HFFc6 (cell line): ENCODE data around the gene CPEB4. TPM values are rescaled to one million over a fixed set of nuclear protein-coding genes. Genes with fewer than 3 reads are reported as not detected.

Experiments used
- DNase-seq: peaks from one replicate; pipeline ENCODE4 v3.0.0-alpha.2; 2018
- H3K27ac Mint-ChIP-seq: 2 replicates; pipeline ENCODE4 v1.8.0; 2020; ENCODE audit warnings: mild to moderate bottlenecking, mixed read lengths
- H3K27me3 Mint-ChIP-seq: 2 replicates; pipeline ENCODE4 v1.8.0; 2021; ENCODE audit warnings: mild to moderate bottlenecking, moderate library complexity, mixed read lengths; ENCODE audit not compliant: insufficient read depth
- H3K36me3 Mint-ChIP-seq: 2 replicates; pipeline ENCODE4 v1.8.0; 2021; ENCODE audit warnings: low read depth, mixed read lengths
- H3K4me1 Mint-ChIP-seq: 2 replicates; pipeline ENCODE4 v1.8.0; 2020; ENCODE audit warnings: low read depth, mixed read lengths
- H3K4me3 Mint-ChIP-seq: 2 replicates; pipeline ENCODE4 v1.8.0; 2020; ENCODE audit warnings: mild to moderate bottlenecking, moderate library complexity, mixed read lengths
- H3K9me3 Mint-ChIP-seq: 2 replicates; pipeline ENCODE4 v1.8.0; 2020; ENCODE audit warnings: mild to moderate bottlenecking, mixed read lengths
- total RNA-seq, 6 experiments: library from RNA; stranded (reverse); fragmentation: NEBNext Ultra II Directional; extraction: Animal tissue kit (Norgen Biotek cat#: 25700); gene quantifications; 2 replicates in 1 of 6; 3 replicates in 5 of 6; pipeline ENCODE4 v1.2.3, GENCODE V29; 2021
- TF ChIP-seq, protein P1 (sequence below): fragments of 200-600 bp; sonication (generic); IDR thresholded peaks from 2 replicates; pipeline ENCODE4 v1.5.0; 2021; ENCODE audit warnings: antibody characterized with exemption, mild to moderate bottlenecking

CPEB4 gene
- total RNA-seq, 6 experiments from 2014 or later = 19.5 to 25.9 (median 22.3) TPM

GRCh38 chr5:173972607-173972924 lies 84.4 kb downstream of the CPEB4 start:
- no peaks in the 10 kb centered on the region for H3K9me3 Mint-ChIP-seq
- peak overlapping the region; percentile 86 for H3K4me3 Mint-ChIP-seq
- DNase-seq = no peak
- peaks cover 32% of the 10 kb centered on the region for H3K4me1 Mint-ChIP-seq
- H3K27ac Mint-ChIP-seq = no peak overlapping the region
- H3K27me3 Mint-ChIP-seq = peaks cover 5% of the 10 kb centered on the region; the same call in 1 of the 2 replicates
- no peaks in the 10 kb centered on the region for H3K36me3 Mint-ChIP-seq
- TF ChIP-seq, protein P1, sequence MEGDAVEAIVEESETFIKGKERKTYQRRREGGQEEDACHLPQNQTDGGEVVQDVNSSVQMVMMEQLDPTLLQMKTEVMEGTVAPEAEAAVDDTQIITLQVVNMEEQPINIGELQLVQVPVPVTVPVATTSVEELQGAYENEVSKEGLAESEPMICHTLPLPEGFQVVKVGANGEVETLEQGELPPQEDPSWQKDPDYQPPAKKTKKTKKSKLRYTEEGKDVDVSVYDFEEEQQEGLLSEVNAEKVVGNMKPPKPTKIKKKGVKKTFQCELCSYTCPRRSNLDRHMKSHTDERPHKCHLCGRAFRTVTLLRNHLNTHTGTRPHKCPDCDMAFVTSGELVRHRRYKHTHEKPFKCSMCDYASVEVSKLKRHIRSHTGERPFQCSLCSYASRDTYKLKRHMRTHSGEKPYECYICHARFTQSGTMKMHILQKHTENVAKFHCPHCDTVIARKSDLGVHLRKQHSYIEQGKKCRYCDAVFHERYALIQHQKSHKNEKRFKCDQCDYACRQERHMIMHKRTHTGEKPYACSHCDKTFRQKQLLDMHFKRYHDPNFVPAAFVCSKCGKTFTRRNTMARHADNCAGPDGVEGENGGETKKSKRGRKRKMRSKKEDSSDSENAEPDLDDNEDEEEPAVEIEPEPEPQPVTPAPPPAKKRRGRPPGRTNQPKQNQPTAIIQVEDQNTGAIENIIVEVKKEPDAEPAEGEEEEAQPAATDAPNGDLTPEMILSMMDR = no peak

GRCh38 chr5:173972925-173973615 lies 84.9 kb downstream of the CPEB4 start:
- TF ChIP-seq, protein P1 = peak; percentile 95
- peak overlapping the region; percentile 86 for H3K4me3 Mint-ChIP-seq
- DNase-seq = peak; percentile 71
- peaks cover 32% of the 10 kb centered on the region for H3K4me1 Mint-ChIP-seq
- peaks cover 5% of the 10 kb centered on the region; the same call in 1 of the 2 replicates for H3K27me3 Mint-ChIP-seq
- H3K9me3 Mint-ChIP-seq = no peaks in the 10 kb centered on the region
- no peaks in the 10 kb centered on the region for H3K36me3 Mint-ChIP-seq
- H3K27ac Mint-ChIP-seq = no peak overlapping the region

DNA sequence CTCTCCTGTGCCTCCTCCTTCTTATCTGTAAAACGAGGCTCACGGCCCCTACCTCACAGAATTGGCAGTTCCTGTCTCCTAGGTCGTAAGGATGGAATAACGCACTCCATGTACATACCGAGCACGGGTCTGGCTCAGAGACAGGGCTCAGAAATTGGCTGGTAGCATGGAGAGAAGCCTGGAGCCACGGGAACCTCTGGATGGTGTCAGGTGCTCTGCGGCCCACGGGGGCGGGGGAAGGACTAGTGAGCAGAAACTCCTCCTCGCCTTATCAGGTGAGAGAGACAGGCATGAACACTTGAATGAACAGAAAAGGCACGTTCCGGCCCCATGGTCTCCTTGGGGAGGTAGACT lies 85.4 kb downstream of the CPEB4 start:
- DNase-seq = no peak
- Mint-ChIP-seq H3K9me3 (no peaks in the 10 kb centered on the region), H3K36me3 (no peaks in the 10 kb centered on the region), H3K27ac (no peak overlapping the region), H3K4me3 (peak overlapping the region; percentile 86), H3K4me1 (peaks cover 32% of the 10 kb centered on the region), H3K27me3 (peaks cover 6% of the 10 kb centered on the region; the same call in 1 of the 2 replicates)
- TF ChIP-seq, protein P1 = no peak

DNA sequence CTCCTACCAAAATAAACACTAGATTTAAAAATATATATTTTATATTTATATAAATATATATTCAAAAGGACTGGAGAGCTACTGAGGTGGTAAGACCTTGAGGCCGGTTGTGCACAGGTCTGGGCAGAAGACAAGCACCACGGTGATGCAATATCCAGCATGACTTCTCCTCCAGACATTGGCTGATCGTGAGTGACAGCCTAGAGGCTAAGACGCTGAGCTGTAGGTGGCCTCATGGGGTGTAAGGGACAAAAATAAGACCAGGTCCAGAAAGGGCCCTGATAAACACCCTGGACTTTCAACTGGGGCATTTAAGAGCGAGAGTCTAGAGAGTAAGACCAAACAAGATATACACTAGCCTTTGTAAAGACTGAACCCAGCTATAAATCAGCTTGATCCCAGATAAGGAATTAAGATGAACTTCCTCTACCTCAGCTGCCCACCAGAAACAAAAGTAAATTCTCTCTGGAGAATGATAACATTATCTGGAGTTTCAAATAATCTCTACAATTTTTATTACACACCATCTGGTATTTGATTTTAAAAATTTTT lies 86.6 kb downstream of the CPEB4 start:
- Mint-ChIP-seq H3K9me3 (no peaks in the 10 kb centered on the region), H3K4me1 (peaks cover 23% of the 10 kb centered on the region), H3K36me3 (no peaks in the 10 kb centered on the region), H3K27me3 (peaks cover 13% of the 10 kb centered on the region; the same call in 1 of the 2 replicates), H3K27ac (no peak overlapping the region), H3K4me3 (no peak overlapping the region)
- TF ChIP-seq, protein P1 = no peak
- DNase-seq = no peak

DNA sequence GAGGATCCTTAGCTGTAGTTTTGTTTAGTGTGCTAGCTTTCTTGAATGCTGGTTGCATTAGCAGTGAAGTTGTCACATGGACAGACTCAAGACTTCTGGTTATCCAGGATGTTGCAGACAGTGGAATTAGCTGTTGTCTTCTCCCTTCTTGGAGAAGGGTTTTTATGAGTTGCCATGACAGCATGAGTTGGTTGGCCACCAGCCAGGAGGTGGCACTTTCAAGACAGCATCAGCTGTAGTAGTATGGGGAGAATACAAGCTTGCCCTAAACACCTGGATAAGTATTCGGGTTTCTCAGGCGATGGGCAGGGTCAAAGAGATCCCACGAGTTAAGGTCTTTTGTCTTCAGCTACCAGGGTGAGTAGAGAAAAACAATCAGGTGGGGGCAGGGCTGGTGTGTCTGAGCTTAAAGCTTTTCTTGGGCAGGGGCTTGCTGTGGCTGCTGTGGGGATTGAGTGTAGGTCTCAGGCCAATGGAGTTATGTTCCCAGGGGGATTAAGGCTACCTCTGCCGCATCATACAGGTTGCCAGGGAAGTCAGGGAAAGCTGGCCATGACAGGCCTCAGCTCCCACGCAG lies 93.1 kb downstream of the CPEB4 start:
- Mint-ChIP-seq H3K27me3 (peaks cover 26% of the 10 kb centered on the region), H3K4me3 (no peak overlapping the region), H3K4me1 (no peaks in the 10 kb centered on the region), H3K27ac (no peak overlapping the region), H3K36me3 (no peaks in the 10 kb centered on the region), H3K9me3 (no peaks in the 10 kb centered on the region)
- DNase-seq = peak; percentile 18
- TF ChIP-seq, protein P1 = no peak
